Mucosa of descending colon (tissue), 3 donors: ENCODE data around the gene CTSW. TPM values are rescaled to one million over a fixed set of nuclear protein-coding genes. Genes with fewer than 3 reads are reported as not detected.

Experiments
- ATAC-seq: fragments of 200-7000 bp; cut with Tn5 transposase; one replicate; pipeline ENCODE4 v1.9.1; 2020; ENCODE audit warnings: mild to moderate bottlenecking, moderate library complexity
- DNase-seq, 3 donors: peaks; one replicate each; pipeline ENCODE4 v3.0.0-alpha.2; 2020
- H3K36me3 ChIP-seq: fragments of 200-600 bp; one replicate; pipeline ENCODE4 v1.8.0; 2021; ENCODE audit warnings: low read depth, mild to moderate bottlenecking
- H3K4me1 ChIP-seq: fragments of 200-600 bp; one replicate; pipeline ENCODE4 v1.8.0; 2021; ENCODE audit warnings: low read depth, mild to moderate bottlenecking
- H3K4me3 ChIP-seq: fragments of 200-600 bp; one replicate; pipeline ENCODE4 v1.8.0; 2021; ENCODE audit warnings: mild to moderate bottlenecking
- H3K9me3 ChIP-seq: fragments of 200-600 bp; one replicate; pipeline ENCODE4 v1.8.0; 2021; ENCODE audit warnings: mild to moderate bottlenecking
- CTCF ChIP-seq: fragments of 200-600 bp; IDR thresholded peaks from one replicate; pipeline ENCODE4 v1.8.0; 2022; ENCODE audit warnings: antibody characterized with exemption, mild to moderate bottlenecking
- intact Hi-C, 2 donors: fragments of 100-400 bp; cut with DNase I in 1 of 2; cut with micrococcal nuclease in 1 of 2; formaldehyde crosslinking; loops; one replicate each; pipeline versions ENCODE4 v1.11.0 to v1.11.1; 2022; cut with DNase I, micrococcal nuclease
- total RNA-seq, 3 donors: library from RNA; stranded (reverse); fragmentation: NEBNext Ultra II Directional in 2 of 3; extraction: Animal tissue kit (Norgen Biotek cat#: 25700) in 2 of 3; gene quantifications; one replicate each; pipeline versions ENCODE4 v1.2.1 to v1.2.4, GENCODE V29; 2021 to 2023
- donor health status: DM: no; HTN: no; CAD: no; lungs with moderate emphysema.
- donor health status: DM: no; HTN: no; CAD: no.
- donor health status: DM: no; HTN: yes; CAD: no.

Gene CTSW
- total RNA-seq, 3 donors from 2014 or later, result 1.2 to 3.2 (median 2.8) TPM

- intact Hi-C loops, result no loop called here
- no peaks in the 10 kb centered on the region for H3K36me3 ChIP-seq
- no peak overlapping the region for H3K4me3 ChIP-seq
- H3K4me1 ChIP-seq, result peaks cover 45% of the 10 kb centered on the region
- no peak for TF ChIP-seq CTCF
- no peak for ATAC-seq
- no peaks in the 10 kb centered on the region for H3K9me3 ChIP-seq
- no peak for DNase-seq
Measured at GRCh38 chr11:65916391-65916790, 36.8 kb downstream of the CTSW start.

GRCh38 chr11:65917077-65917433 lies 37.4 kb downstream of the CTSW start:
- peaks cover 39% of the 10 kb centered on the region for H3K4me1 ChIP-seq
- TF ChIP-seq CTCF, result no peak
- intact Hi-C loops, result no loop called here
- H3K4me3 ChIP-seq, result no peak overlapping the region
- no peaks in the 10 kb centered on the region for H3K36me3 ChIP-seq
- H3K9me3 ChIP-seq, result no peaks in the 10 kb centered on the region
- DNase-seq, result no peak
- ATAC-seq, result no peak

- ATAC-seq (no peak), DNase-seq (peak in 2 of 3 donors; percentile 50 to 69)
- peak overlapping the region; percentile 94 for H3K4me3 ChIP-seq
- H3K9me3 ChIP-seq, result no peaks in the 10 kb centered on the region
- TF ChIP-seq CTCF, result no peak
- intact Hi-C loops, result no loop called here
- H3K36me3 ChIP-seq, result no peaks in the 10 kb centered on the region
- H3K4me1 ChIP-seq, result peaks cover 36% of the 10 kb centered on the region
Measured at GRCh38 chr11:65917434-65918210, 38.0 kb downstream of the CTSW start.

- Histone ChIP-seq H3K9me3 (no peaks in the 10 kb centered on the region), H3K36me3 (no peaks in the 10 kb centered on the region), H3K4me1 (peaks cover 36% of the 10 kb centered on the region), H3K4me3 (peak within 1 kb of the TSS; percentile 94)
- DNase-seq (no peak), ATAC-seq (no peak)
- no peak for TF ChIP-seq CTCF
- intact Hi-C loops, result no loop called here
Measured at GRCh38 chr11:65918211-65919140, 38.8 kb downstream of the CTSW start, which contains the start of gene C11orf68. C11orf68 (minus strand) TSS chr11:65919062; CDS start chr11:65919031, 31 bp downstream.

- Histone ChIP-seq H3K9me3 (no peaks in the 10 kb centered on the region), H3K36me3 (no peaks in the 10 kb centered on the region), H3K4me3 (peak within 1 kb of the TSS; percentile 94), H3K4me1 (peaks cover 36% of the 10 kb centered on the region)
- peak; percentile 99 to 100 (median 99) for DNase-seq
- no peak for TF ChIP-seq CTCF
- intact Hi-C loops, result no loop called here
- peak; percentile 91 for ATAC-seq
Measured at GRCh38 chr11:65919141-65919572, 39.5 kb downstream of the CTSW start, which contains the start of gene DRAP1. DRAP1 (plus strand) TSS chr11:65919426; CDS start chr11:65919502, 76 bp downstream.
